Mucosa of descending colon (tissue), 3 donors: Measurements from ENCODE around the gene KCNN3. TPM values are rescaled to one million over a fixed set of nuclear protein-coding genes. Genes with fewer than 3 reads are reported as not detected.

Experiments
- ATAC-seq: fragments of 200-7000 bp; cut with Tn5 transposase; one replicate; pipeline ENCODE4 v1.9.1; 2020; ENCODE audit warnings: mild to moderate bottlenecking, moderate library complexity
- DNase-seq, 3 donors: peaks; one replicate each; pipeline ENCODE4 v3.0.0-alpha.2; 2020
- H3K36me3 ChIP-seq: fragments of 200-600 bp; one replicate; pipeline ENCODE4 v1.8.0; 2021; ENCODE audit warnings: low read depth, mild to moderate bottlenecking
- H3K4me1 ChIP-seq: fragments of 200-600 bp; one replicate; pipeline ENCODE4 v1.8.0; 2021; ENCODE audit warnings: low read depth, mild to moderate bottlenecking
- H3K4me3 ChIP-seq: fragments of 200-600 bp; one replicate; pipeline ENCODE4 v1.8.0; 2021; ENCODE audit warnings: mild to moderate bottlenecking
- H3K9me3 ChIP-seq: fragments of 200-600 bp; one replicate; pipeline ENCODE4 v1.8.0; 2021; ENCODE audit warnings: mild to moderate bottlenecking
- CTCF ChIP-seq: fragments of 200-600 bp; IDR thresholded peaks from one replicate; pipeline ENCODE4 v1.8.0; 2022; ENCODE audit warnings: antibody characterized with exemption, mild to moderate bottlenecking
- intact Hi-C, 2 donors: fragments of 100-400 bp; cut with DNase I in 1 of 2; cut with micrococcal nuclease in 1 of 2; formaldehyde crosslinking; loops; one replicate each; pipeline versions ENCODE4 v1.11.0 to v1.11.1; 2022; cut with DNase I, micrococcal nuclease
- total RNA-seq, 3 donors: library from RNA; stranded (reverse); fragmentation: NEBNext Ultra II Directional in 2 of 3; extraction: Animal tissue kit (Norgen Biotek cat#: 25700) in 2 of 3; gene quantifications; one replicate each; pipeline versions ENCODE4 v1.2.1 to v1.2.4, GENCODE V29; 2021 to 2023
- donor health status: DM: no; HTN: no; CAD: no; lungs with moderate emphysema.
- donor health status: DM: no; HTN: no; CAD: no.
- donor health status: DM: no; HTN: yes; CAD: no.

KCNN3 gene
- total RNA-seq, 3 donors from 2014 or later = 1.5 to 19.3 (median 2.0) TPM

GRCh38 chr1:154809436-154810413 is 60.4 kb downstream of the KCNN3 start:
- Histone ChIP-seq H3K4me3 (no peak overlapping the region), H3K36me3 (no peaks in the 10 kb centered on the region), H3K9me3 (no peaks in the 10 kb centered on the region), H3K4me1 (no peaks in the 10 kb centered on the region)
- ATAC-seq = peak; percentile 45
- intact Hi-C loops = no loop called here
- no peak for TF ChIP-seq CTCF
- DNase-seq = peak in 1 of 3 donors; percentile 15

- DNase-seq = peak in 1 of 3 donors; percentile 39
- TF ChIP-seq CTCF = no peak
- no peaks in the 10 kb centered on the region for H3K4me1 ChIP-seq
These were observed 61.2 kb downstream of the KCNN3 start for GRCh38 chr1:154808909-154809262.

GRCh38 chr1:154808261-154808908 is 61.7 kb downstream of the KCNN3 start:
- Histone ChIP-seq H3K4me3 (no peak overlapping the region), H3K4me1 (no peaks in the 10 kb centered on the region), H3K36me3 (no peaks in the 10 kb centered on the region), H3K9me3 (no peaks in the 10 kb centered on the region)
- DNase-seq (peak in 1 of 3 donors; percentile 12), ATAC-seq (no peak)
- intact Hi-C loops = no loop called here
- TF ChIP-seq CTCF = no peak

More at GRCh38 chr1:154808909-154809262, 61.2 kb downstream of the KCNN3 start:
- ATAC-seq = peak; percentile 32
- H3K4me3 ChIP-seq = no peak overlapping the region
- intact Hi-C loops = no loop called here
- H3K9me3 ChIP-seq = no peaks in the 10 kb centered on the region
- H3K36me3 ChIP-seq = no peaks in the 10 kb centered on the region

GRCh38 chr1:154807048-154807591 is 63.0 kb downstream of the KCNN3 start:
- no peak overlapping the region for H3K4me3 ChIP-seq
- H3K36me3 ChIP-seq = no peaks in the 10 kb centered on the region
- intact Hi-C loops = no loop called here
- H3K4me1 ChIP-seq = no peaks in the 10 kb centered on the region
- no peak for TF ChIP-seq CTCF
- peak in 1 of 3 donors; percentile 22 for DNase-seq
- no peaks in the 10 kb centered on the region for H3K9me3 ChIP-seq
- ATAC-seq = peak; percentile 32

- ATAC-seq (no peak), DNase-seq (no peak)
- no peak for TF ChIP-seq CTCF
- intact Hi-C loops = no loop called here
- no peaks in the 10 kb centered on the region for H3K9me3 ChIP-seq
- H3K4me3 ChIP-seq = no peak overlapping the region
- H3K4me1 ChIP-seq = no peaks in the 10 kb centered on the region
- H3K36me3 ChIP-seq = no peaks in the 10 kb centered on the region
These were observed 63.7 kb downstream of the KCNN3 start for GRCh38 chr1:154806333-154806732.
